ENCODE data around the gene NNMT. TPM values are rescaled to one million over a fixed set of nuclear protein-coding genes. Genes with fewer than 3 reads are reported as not detected.

The NNMT gene
- total RNA-seq, 2 experiments from 2014 or later: not detected

- H3K9me3 ChIP-seq (ENCODE audit: low read length): no peaks in the 10 kb centered on the region
- ChIA-PET POLR2A (interaction anchor here (0.6 kb wide), 1 partner anchor 1489 kb away, joined by 3 read pairs; no protein-coding TSS in a partner anchor), CTCF (ENCODE audit: unreplicated experiment) (no interaction called here)
- no peak for DNase-seq (ENCODE audit: low spot score)
- H3K4me2 ChIP-seq (ENCODE audit: low read length): no peak overlapping the region
- no peak overlapping the region for H2AFZ ChIP-seq (ENCODE audit: low read length)
- no peak for TF ChIP-seq CTCF (conservative IDR thresholded peaks at IDR 0.05; ENCODE audit: low read length)
- no peak for TF ChIP-seq EZH2phosphoT487 (IDR thresholded peaks at IDR 0.05; ENCODE audit: borderline replicate concordance, low read depth, low read length)
- no peaks in the 10 kb centered on the region for H4K20me1 ChIP-seq (ENCODE audit: insufficient read depth, low read length)
- BruUV-seq (replicated peaks): no TSS peak
- H3K4me3 ChIP-seq (ENCODE audit: low read depth, low read length, poor library complexity, severe bottlenecking): no peak overlapping the region
- no peaks in the 10 kb centered on the region for H3K9me2 ChIP-seq (ENCODE audit: insufficient read depth, low read length)
- no peak overlapping the region for H3K27ac ChIP-seq (ENCODE audit: low read depth, low read length, poor library complexity, severe bottlenecking)
- H3K79me2 ChIP-seq (ENCODE audit: insufficient read depth, low read depth, low read length): no peaks in the 10 kb centered on the region
- intact Hi-C loops (cut with micrococcal nuclease; ENCODE audit: unreplicated experiment): no loop called here
- H3K4me1 ChIP-seq (ENCODE audit: insufficient read depth, low read length, poor library complexity, severe bottlenecking): no peaks in the 10 kb centered on the region
- no peaks in the 10 kb centered on the region for H3K36me3 ChIP-seq (ENCODE audit: insufficient read depth, low read length)
Measured at GRCh38 chr11:114278342-114279065, 17.7 kb upstream of the NNMT start.

- Histone ChIP-seq H3K9me2 (ENCODE audit: insufficient read depth, low read length) (no peaks in the 10 kb centered on the region), H3K4me3 (ENCODE audit: low read depth, low read length, poor library complexity, severe bottlenecking) (no peak overlapping the region), H3K4me2 (ENCODE audit: low read length) (no peak overlapping the region), H3K4me1 (ENCODE audit: insufficient read depth, low read length, poor library complexity, severe bottlenecking) (no peaks in the 10 kb centered on the region), H4K20me1 (ENCODE audit: insufficient read depth, low read length) (no peaks in the 10 kb centered on the region), H3K27ac (ENCODE audit: low read depth, low read length, poor library complexity, severe bottlenecking) (no peak overlapping the region), H3K9me3 (ENCODE audit: low read length) (no peaks in the 10 kb centered on the region), H2AFZ (ENCODE audit: low read length) (no peak overlapping the region), H3K36me3 (ENCODE audit: insufficient read depth, low read length) (no peaks in the 10 kb centered on the region), H3K79me2 (ENCODE audit: insufficient read depth, low read depth, low read length) (no peaks in the 10 kb centered on the region)
- no TSS peak for BruUV-seq (replicated peaks)
- CTCF ChIA-PET (ENCODE audit: unreplicated experiment): no interaction called here
- TF ChIP-seq EZH2phosphoT487 (IDR thresholded peaks at IDR 0.05; ENCODE audit: borderline replicate concordance, low read depth, low read length) (no peak), CTCF (conservative IDR thresholded peaks at IDR 0.05; ENCODE audit: low read length) (no peak)
- intact Hi-C loops (cut with micrococcal nuclease; ENCODE audit: unreplicated experiment): no loop called here
- POLR2A ChIA-PET: interaction anchor here (0.6 kb wide), 1 partner anchor 378 kb away, joined by 3 read pairs; no protein-coding TSS in a partner anchor
- DNase-seq (ENCODE audit: low spot score): no peak
Measured at GRCh38 chr11:114279792-114280546, 16.2 kb upstream of the NNMT start.

- H2AFZ ChIP-seq (ENCODE audit: low read length): no peak overlapping the region
- no peak overlapping the region for H3K4me2 ChIP-seq (ENCODE audit: low read length)
- no peak overlapping the region for H3K27ac ChIP-seq (ENCODE audit: low read depth, low read length, poor library complexity, severe bottlenecking)
- no peaks in the 10 kb centered on the region for H4K20me1 ChIP-seq (ENCODE audit: insufficient read depth, low read length)
- H3K4me1 ChIP-seq (ENCODE audit: insufficient read depth, low read length, poor library complexity, severe bottlenecking): no peaks in the 10 kb centered on the region
- no peak overlapping the region for H3K4me3 ChIP-seq (ENCODE audit: low read depth, low read length, poor library complexity, severe bottlenecking)
- no peaks in the 10 kb centered on the region for H3K9me2 ChIP-seq (ENCODE audit: insufficient read depth, low read length)
- no peaks in the 10 kb centered on the region for H3K36me3 ChIP-seq (ENCODE audit: insufficient read depth, low read length)
- CTCF ChIA-PET (ENCODE audit: unreplicated experiment): no interaction called here
- POLR2A ChIA-PET: no interaction called here
- no peaks in the 10 kb centered on the region for H3K79me2 ChIP-seq (ENCODE audit: insufficient read depth, low read depth, low read length)
- no TSS peak for BruUV-seq (replicated peaks)
- intact Hi-C loops (cut with micrococcal nuclease; ENCODE audit: unreplicated experiment): no loop called here
- H3K9me3 ChIP-seq (ENCODE audit: low read length): no peaks in the 10 kb centered on the region
- no peak for TF ChIP-seq EZH2phosphoT487 (IDR thresholded peaks at IDR 0.05; ENCODE audit: borderline replicate concordance, low read depth, low read length)
- peak; percentile 73 for TF ChIP-seq CTCF (conservative IDR thresholded peaks at IDR 0.05; ENCODE audit: low read length)
- DNase-seq (ENCODE audit: low spot score): peak; percentile 40
Measured at GRCh38 chr11:114280696-114281095, 15.5 kb upstream of the NNMT start.
